Bronchus fibroblast of lung (primary cell): ENCODE results near the gene NEURL1. TPM values are rescaled to one million over a fixed set of nuclear protein-coding genes. Genes with fewer than 3 reads are reported as not detected.

Experiments
- total RNA-seq: library from RNA; depleted of rRNA; stranded (reverse); fragments of >200 nt; gene quantifications from 2 replicates; pipeline ENCODE4 v1.2.3, GENCODE V29; 2015

The NEURL1 gene, protein sequence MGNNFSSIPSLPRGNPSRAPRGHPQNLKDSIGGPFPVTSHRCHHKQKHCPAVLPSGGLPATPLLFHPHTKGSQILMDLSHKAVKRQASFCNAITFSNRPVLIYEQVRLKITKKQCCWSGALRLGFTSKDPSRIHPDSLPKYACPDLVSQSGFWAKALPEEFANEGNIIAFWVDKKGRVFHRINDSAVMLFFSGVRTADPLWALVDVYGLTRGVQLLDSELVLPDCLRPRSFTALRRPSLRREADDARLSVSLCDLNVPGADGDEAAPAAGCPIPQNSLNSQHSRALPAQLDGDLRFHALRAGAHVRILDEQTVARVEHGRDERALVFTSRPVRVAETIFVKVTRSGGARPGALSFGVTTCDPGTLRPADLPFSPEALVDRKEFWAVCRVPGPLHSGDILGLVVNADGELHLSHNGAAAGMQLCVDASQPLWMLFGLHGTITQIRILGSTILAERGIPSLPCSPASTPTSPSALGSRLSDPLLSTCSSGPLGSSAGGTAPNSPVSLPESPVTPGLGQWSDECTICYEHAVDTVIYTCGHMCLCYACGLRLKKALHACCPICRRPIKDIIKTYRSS
- total RNA-seq: 0.15 and 0.17 TPM in 2 replicates

DNA sequence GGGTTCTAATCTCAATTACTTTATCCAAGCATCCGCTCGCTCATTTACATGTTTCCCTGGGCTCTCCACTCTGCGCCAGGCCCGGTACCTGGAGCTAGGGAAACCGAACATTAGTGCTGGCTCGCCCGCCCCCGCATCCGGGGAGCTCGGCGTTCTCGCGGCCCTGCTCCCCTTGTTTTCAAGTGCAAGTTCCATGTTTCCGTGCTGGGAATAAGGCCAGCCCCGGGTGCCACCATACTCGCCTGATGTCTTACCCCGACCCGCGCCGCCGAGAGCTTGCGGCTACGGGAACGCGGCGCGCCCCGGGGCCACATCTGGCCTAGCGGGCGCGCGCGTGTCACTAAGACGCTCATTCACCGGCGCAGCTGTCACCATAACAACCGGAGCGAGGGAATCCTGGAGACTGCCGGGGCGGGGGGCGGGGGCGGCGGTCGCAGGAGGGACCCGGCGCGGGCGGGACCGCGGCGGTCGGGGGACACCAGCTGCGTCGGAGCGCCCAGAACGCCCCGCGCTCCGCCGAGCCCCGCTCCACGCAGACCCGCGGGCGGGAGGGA, at the start of gene NEURL1:
Gene NEURL1 (plus strand): TSS at position 344 of the 554 bp plus-strand sequence. CDS start 683 bp downstream, outside the sequence.

DNA sequence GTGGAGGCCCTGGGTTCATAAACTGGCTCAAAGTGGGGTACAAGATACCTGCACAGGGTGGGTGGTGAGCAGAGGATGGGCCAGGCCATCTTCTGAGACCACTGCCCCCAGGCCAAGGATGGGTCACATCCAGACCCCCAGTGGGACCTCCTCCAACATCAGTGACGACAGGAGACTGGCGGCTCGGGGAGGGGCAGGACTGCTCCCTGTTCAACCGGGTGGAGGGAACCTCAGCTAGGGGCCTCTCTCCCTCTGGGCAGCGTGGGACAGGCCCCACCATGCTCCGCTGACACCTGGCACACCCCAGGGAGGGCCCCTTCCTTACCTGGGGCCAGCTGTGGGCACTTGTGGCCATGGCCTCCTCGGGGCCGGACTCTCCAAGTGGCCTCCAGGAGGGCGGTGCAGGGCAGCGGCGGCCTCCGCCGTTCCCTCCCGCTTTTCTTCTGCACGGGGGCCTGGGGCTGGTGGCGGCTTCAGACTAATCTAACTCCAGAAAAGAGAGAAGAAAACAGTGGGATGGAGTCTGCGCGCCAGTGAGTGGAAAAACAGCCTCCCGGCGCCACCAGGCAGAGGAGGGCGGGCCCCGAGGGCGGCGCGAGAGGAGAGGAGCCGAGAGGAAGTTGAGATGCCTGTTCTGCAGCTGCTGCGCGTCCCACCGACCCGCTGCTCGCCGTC, 41.5 kb upstream of the NEURL1 start, which contains the start of gene CALHM2:
Gene CALHM2 (minus strand): TSS at position 540 of the 675 bp plus-strand sequence. CDS start 2,429 bp downstream, outside the sequence.

DNA sequence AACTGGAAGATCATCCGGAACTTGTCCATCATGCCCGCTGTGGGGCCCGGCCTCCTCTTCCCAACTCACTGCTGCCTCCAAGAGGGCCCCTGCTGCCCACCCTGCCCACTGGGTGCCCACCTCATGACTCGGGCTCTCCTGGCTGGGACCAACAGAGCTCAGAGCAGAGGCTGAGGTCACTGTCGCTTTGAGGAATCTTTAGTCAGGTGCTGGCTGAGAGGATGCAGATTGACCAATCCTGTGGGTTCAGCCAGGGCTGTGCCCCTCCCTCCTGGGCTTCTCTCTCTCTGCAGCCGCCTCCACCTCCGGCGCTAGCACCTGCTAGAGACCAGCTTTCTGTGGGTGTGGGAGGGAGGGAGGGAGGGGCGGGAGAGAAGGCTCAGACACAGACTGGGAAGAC, 34.8 kb upstream of the NEURL1 start, which contains the start of gene CALHM1:
Gene CALHM1 (minus strand): TSS at position 181 of the 400 bp plus-strand sequence. CDS start 149 bp downstream, at position 32.

DNA sequence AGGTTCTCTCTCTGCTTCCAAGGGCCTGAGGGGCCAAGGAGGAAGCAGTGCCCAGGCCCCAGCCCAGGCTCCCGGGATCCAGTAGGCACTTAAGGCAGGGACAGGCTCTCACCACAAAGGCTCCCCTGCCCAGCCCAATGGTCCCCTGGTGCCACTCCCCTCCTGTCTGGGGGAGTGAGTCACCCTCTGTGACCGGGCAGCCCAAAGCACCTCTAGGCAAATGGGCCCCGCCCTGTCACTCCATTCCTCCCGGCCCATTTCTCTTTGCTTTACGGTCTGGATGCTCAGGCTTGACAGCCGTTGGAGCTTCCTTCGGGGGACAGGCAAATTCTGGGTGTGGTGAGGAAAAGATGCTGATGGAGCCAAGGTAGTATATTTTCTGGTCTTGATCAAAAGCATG, 14.4 kb upstream of the NEURL1 start, which contains the start of gene CALHM3:
Gene CALHM3 (minus strand): TSS at position 106 of the 400 bp plus-strand sequence. CDS start 208 bp downstream, outside the sequence.

Other genes with a start within 250 kb of the NEURL1 start
- under 0.01 TPM in 1 of 2 replicates, not detected in the other for gene RPEL1, start 247.8 kb upstream of the NEURL1 start, total RNA-seq
- 0.59 and 0.67 TPM in 2 replicates for gene INA, start 216.6 kb upstream of the NEURL1 start, total RNA-seq
- 7.6 and 10.9 TPM in 2 replicates for gene PCGF6, start 142.6 kb upstream of the NEURL1 start, total RNA-seq
- 4.2 and 5.5 TPM in 2 replicates for gene TAF5, start 125.7 kb upstream of the NEURL1 start, total RNA-seq
- gene ATP5MK, start 97.2 kb upstream of the NEURL1 start, total RNA-seq: 331 and 341 TPM in 2 replicates
- 20.8 and 28.1 TPM in 2 replicates for gene PDCD11, start 97.1 kb upstream of the NEURL1 start, total RNA-seq
- 14.3 and 19.0 TPM in 2 replicates for gene CALHM2, start 41.3 kb upstream of the NEURL1 start, total RNA-seq
- not detected in 2 replicates for gene CALHM1, start 34.8 kb upstream of the NEURL1 start, total RNA-seq
- gene CALHM3, start 14.5 kb upstream of the NEURL1 start, total RNA-seq: not detected in 2 replicates